GM18870 (cell line): ENCODE measurements around the gene ATXN1.
"Not testable (repeated sequence)": the region's sequence is repeated elsewhere in the genome, so short reads cannot be mapped to it uniquely, and the experiment has no call there.

Source experiments
- ATAC-seq: cut with Tn5 transposase; IDR thresholded peaks from one replicate; pipeline ENCODE4 v1.9.1; 2021; ENCODE audit warnings: moderate library complexity; ENCODE audit not compliant: unreplicated experiment

ATXN1 gene

GRCh38 chr6:16760516-16761470 is at the start of gene ATXN1:
TSS of gene ATXN1 (minus strand) at chr6:16761460.
- no peak for ATAC-seq

GRCh38 chr6:16810411-16810810 is 49.2 kb upstream of the ATXN1 start:
- ATAC-seq = no peak

GRCh38 chr6:16809753-16810358 is 48.6 kb upstream of the ATXN1 start:
- no peak for ATAC-seq

- no peak for ATAC-seq
Measured at GRCh38 chr6:16807956-16808355, 46.7 kb upstream of the ATXN1 start.

- no peak for ATAC-seq
Measured at GRCh38 chr6:16806363-16806762, 45.1 kb upstream of the ATXN1 start.

GRCh38 chr6:16805243-16805950 is 44.1 kb upstream of the ATXN1 start:
- ATAC-seq = no peak

DNA sequence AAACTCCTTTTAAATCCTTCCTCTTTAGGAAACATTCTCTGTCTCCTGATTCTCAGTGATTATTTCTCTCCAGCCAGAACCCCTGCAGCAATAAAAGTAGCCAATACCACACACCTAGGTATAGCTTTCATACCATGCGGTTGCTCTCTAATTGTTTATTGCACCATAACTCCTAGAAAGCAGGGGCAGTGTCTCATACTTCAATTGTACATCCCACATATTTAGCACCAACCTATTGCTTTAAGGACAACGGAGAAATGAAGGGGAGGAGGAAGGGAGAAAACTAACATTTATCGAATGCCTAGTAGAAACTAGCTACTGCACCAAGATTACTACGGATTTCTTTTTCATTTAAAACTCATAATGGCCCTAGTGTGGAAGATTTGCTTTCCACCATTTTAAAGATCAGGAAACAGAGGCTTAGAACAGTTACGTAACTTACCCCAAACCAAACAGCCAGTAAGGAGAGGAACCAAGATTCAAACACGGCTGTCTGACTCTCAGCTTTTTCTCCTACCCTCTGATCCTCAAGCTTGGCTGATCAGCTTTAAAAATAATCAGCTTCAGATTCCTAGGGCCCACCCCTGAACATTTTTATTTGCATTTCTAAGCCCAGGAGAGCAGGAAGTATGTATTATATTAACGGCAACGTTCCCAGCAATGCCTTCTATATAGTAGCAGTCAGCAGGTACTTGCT is 43.4 kb upstream of the ATXN1 start:
- ATAC-seq = no peak

- no peak for ATAC-seq
Measured at GRCh38 chr6:16803294-16804200, 42.3 kb upstream of the ATXN1 start.

- no peak for ATAC-seq
Measured at GRCh38 chr6:16802071-16802470, 40.8 kb upstream of the ATXN1 start.

- no peak for ATAC-seq
Measured at GRCh38 chr6:16800942-16801341, 39.7 kb upstream of the ATXN1 start.

- no peak for ATAC-seq
Measured at GRCh38 chr6:16800341-16800740, 39.1 kb upstream of the ATXN1 start.

DNA sequence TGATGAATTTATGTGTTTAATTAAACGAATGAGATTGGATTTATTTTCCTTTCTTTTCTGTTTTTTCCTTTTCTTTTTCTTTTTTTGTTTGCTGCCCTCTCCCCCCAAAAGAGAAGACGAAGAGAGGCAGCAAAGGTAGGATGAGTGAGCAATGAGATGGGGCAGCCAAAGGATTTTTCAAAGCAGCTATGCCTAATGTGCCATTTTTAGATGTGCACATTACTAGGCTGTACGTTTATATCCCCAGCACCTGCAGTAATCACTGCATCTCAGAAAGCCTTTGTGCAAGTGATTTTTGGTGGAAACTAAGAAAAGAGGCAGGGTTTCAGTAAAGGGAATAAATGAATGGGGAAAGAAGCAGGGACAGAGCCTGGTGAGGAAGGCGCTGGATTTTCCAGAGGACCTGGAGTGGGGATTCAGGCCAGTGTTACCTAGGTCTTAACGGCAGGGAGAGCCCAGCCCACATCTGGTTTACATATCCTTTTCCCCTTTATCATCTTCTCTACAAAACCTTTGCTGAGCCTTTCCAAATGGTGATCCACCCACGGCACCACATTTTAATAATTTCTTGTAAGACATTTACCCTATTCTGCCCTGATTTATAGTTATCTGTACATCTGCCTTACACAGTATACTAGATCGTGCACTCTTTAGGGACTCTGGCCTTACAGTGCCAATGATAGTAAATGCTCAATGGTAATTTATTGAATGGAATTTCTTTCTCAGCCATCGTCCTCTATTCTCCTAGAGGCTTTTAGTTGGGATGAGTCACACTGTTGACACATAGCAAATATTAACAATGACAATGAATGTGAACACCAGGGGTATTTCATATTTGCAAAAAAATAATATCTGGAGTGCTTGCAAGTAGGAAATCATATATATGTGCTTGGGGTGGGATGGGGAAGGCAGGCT is 38.3 kb upstream of the ATXN1 start:
- no peak for ATAC-seq

DNA sequence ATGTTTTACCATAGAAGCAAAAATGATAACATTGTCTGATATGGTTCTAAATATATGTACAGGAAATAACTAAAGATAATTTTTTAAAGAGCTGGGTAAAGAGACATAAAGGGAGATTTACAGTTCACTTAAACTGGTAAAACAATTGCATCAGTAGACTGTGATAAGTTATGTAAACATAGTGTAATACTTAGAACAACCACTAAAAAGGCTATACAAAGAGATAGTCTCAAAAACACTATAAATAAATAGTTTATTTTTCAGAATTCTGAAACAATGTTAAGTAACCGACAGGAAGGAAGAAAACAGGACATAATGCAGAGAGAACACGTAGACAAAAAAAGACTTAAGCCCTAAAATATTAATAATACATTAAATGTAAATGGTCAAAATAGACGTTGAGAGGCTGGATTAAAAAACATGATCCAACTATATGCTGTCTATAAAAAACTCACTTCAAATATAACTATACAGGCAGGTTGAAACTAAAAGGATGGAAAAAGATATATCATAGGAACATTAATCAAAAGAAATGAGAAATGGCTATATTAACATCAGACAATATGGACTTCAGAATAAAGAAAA is 32.7 kb upstream of the ATXN1 start:
- ATAC-seq = no peak

DNA sequence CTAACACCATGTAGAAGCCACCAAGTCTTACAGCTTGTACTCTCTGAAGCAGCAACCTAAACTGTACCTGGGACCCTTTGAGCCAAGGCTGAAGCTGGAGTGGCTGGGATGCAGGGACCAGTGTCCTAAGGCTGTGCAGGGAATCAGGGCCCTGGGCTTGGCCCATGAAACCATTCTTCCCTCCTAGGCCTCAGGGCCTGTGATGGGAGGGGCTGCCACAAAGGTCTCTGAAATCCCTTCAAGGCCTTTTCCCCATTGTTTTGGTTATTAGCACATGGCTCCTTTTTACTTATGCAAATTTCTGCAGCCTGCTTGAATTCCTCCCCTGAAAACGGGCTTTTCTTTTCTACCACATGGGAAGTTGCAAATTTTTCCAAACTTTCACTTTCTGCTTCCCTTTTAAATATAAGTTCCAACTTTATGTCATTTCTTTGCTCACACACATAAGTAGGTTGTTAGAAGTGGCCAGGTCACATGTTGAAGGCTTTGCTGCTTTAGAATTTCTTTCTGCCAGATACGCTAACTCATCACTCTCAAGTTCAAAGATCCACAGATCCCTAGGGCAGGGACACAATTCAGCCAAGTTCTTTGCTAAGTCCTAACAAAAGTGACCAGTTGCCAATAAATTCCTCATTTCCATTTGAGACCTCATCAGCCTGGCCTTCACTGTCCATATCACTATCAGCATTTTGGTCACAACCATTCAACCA is 28.2 kb upstream of the ATXN1 start:
- no peak for ATAC-seq

GRCh38 chr6:16787128-16787682 is 25.9 kb upstream of the ATXN1 start:
- no peak for ATAC-seq

DNA sequence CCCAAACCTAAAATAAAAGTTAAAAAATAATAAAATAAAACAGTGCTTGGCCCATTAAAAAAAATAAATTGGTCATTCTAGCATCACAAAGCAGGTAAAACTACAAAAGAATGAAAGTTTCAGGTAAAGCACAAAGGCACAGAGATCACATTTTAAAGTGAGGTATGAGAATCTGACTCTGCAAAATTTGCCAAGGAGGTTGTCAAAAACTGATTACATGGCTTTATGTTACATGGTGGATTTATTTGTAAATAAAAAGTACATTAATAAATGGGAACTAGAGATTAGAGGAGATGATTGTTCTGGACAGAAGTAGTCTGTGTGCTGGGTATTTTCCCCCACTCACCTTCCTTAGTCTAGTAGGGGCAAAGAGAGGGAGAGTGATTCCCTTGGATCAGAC is 24.2 kb upstream of the ATXN1 start:
- no peak for ATAC-seq

- not testable (repeated sequence) for ATAC-seq
Measured at GRCh38 chr6:16784957-16785356, 23.7 kb upstream of the ATXN1 start.
